GM15510 (cell line): ENCODE data around the gene CABP2.
A peak's percentile ranks its signal among the peaks of the same experiment; 100 is the strongest.

Experiments used
- POLR2A ChIP-seq: IDR thresholded peaks from 3 replicates; pipeline ENCODE4 v1.6.1; 2011; ENCODE audit warnings: borderline replicate concordance; ENCODE audit not compliant: insufficient read length; ENCODE audit errors: extremely low read depth

Gene CABP2

DNA sequence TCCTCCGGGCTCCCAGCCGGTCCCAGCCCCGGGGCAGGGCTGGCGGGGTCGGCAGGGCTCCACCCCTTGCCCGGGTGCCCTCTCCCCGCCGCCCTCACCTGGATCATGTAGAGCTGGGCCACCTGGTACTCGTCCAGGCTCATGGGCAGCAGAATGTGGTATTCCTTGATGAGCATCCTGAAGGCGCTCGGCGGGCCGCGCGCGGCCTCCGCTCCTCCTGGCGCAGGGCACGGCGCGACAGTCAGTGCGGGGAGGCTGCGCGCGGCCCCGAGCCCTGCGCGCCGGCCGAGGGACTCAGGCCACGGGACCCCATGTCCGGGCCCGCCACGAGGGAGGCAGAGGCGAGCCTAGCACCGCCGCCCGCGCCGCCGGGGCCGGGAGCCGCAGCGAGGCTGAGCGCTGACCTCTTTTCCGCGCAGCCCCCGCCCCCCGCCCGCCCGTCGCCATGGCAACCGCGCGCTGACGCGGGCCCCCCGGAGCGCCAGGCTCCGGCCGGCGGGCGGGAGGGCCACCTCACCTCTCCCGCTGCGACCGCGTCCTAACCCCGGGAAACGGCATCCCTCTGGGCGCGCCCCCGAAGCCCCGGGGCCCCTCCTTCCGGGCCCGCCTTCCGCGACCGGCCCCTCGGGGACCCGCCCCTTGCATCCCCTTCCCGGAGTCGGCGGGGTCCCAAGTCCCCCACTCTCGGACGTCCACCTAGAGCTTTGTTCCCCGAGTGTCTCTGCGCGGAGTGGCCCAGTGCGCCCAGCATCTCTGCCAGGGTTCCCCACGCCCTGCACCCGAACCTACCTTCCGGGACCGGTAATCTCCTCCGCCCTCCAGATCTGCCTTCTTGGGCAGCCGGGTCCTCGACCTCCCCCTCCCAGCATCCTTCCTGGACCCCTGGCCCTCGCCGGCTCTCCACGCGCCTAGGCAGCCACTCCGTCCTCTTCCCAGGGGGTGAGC lies 19.0 kb downstream of the CABP2 start:
- TF ChIP-seq POLR2A, result no peak

DNA sequence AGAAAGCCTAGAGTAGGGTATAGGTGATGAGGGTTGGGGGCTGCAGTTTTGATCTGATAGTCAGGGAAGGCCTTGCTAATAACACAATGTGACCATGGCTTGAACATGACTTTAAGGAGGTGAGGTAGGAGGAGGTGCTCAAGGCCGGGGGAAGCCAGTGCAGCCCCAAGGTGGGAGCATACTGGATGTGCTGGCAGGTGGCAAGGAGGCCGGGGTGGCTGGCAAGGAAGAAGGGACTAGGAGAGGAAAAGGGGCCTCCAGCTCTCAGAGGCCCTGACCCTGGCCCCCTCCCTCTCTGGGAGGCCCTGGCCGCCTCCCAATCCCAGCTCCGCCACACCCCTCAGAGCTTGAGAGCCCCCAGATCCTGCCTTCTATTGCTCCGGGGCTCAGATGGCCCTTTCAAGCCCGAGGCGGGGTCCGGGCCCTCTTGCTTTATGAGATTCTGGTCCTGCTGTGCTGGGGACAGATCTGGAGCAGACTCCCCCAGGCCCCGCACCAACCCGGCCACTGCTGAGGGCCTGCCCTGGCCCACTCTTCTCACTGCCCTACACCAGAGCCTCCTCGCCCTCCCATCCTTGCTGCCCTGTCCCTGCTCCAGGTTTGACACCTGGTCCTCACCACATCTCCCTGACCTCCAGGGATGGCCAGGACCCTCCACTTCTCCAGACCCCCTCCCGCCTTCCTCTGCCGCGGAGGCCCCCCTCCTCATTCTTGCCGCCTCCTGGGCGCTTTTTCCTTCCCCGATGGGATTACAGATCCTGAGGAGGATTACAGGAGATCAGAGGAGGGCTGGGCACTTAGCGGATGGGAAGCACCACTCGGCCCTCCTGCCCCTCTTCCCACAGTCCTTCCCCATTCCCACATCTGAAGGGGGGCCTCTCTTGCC lies 19.9 kb downstream of the CABP2 start:
- TF ChIP-seq POLR2A, result no peak

DNA sequence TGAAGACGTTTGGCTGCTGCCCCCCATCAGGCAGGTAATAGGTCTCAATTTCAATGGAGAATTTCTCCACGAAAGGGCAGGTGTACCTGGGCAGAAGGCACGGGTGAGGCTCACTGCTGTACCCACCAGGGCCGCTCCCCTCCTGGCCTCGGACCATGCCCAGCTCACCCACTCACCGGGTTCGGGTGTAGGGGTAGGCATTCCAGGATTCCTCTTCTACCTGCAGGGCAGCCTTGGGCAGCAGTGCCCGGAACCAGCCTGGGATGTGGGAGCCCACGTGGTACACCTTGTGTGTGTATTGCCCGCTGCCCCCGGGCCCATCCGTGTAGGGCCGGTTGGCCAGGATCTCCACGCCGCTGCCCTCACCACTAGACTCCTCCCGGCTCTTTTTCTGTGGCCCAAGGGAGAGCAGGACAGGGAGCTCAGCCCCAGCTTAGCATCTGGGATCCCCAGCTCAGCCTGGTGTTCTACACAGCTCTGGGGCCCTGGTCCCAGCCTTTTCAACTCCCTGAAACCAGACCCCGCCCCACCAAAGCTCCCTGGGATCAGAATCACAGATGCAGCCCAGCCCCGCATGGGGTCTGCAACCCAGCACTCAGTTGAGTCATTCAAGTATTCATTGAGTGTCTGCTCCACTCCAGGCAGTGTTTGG lies 20.8 kb downstream of the CABP2 start:
- TF ChIP-seq POLR2A, result no peak

DNA sequence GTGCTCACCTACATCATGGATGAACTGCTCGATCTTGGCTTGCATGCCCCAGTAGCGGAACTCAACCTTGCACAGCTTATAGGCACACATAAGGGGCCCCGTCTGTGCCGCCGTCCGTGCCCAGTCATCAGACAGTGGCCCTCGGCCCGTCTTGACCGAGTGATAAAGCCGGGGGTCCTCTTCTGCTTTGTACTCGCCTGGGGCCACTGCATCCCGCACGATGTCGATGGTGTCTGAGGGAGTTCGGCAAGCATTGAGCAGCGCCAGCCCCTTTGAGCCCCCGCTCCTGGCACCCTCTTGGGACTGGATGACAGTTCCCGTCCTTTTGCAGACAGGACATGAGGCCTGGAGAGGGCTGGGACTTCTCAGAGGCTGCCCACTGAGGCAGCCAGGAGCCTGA lies 21.4 kb downstream of the CABP2 start:
- no peak for TF ChIP-seq POLR2A

DNA sequence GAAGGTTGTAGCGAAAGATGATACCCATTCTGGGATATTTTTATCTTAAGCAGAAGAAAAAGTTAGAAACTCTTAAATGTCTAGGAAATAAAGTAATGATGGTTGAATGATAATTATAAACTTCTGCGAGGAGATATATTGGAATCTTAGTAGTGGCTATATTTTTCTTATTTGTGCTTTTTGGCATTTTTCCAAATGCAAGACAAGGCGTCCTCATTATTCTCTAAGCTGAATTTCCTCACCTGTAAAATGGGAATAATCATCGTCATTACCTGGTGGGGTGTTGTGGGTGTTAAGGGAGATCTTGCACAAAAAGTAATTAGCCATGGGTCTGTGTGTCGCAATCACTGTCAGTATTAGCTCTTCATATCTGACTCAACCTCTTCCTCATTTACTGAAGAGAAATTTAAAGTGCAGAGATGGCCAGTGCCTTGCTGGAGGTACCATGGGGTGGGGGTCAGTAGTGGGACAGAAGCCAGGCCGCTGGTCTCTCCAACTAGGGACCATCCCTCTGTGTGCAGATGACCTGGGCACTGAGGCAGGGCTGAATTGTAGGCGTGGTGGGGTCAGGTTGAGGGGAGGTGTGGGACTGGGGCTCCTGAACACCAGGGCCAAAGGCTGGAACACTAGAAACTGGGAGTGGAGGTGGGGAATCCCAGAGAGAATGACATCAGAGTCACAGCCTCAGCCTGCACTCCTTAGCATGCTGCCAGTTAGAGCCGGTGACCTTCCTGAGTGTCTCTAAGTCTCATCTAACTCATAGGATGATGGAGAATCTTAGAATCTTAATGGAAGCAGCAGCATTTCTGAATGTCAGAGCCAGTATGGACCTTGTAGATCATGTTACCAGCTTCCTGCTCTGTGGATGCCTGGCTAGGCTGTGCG lies 22.2 kb downstream of the CABP2 start:
- no peak for TF ChIP-seq POLR2A

DNA sequence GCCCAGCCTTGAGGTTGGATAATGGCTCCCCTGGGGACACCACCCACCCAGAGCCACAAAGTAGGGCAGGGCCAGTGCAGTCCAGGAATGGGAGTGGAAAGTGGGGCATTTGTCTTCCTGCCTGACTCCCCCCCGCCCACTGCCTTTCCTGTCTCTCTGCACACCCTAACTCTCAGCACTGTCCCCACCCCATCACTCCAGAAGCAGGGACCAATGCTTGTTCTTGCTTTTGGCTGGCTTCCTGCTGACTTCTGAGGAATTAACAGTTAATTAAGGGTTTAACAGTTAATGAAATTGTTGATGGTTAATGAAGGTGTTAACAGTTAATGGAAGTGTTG lies 22.8 kb downstream of the CABP2 start:
- TF ChIP-seq POLR2A, result peak; percentile 2

DNA sequence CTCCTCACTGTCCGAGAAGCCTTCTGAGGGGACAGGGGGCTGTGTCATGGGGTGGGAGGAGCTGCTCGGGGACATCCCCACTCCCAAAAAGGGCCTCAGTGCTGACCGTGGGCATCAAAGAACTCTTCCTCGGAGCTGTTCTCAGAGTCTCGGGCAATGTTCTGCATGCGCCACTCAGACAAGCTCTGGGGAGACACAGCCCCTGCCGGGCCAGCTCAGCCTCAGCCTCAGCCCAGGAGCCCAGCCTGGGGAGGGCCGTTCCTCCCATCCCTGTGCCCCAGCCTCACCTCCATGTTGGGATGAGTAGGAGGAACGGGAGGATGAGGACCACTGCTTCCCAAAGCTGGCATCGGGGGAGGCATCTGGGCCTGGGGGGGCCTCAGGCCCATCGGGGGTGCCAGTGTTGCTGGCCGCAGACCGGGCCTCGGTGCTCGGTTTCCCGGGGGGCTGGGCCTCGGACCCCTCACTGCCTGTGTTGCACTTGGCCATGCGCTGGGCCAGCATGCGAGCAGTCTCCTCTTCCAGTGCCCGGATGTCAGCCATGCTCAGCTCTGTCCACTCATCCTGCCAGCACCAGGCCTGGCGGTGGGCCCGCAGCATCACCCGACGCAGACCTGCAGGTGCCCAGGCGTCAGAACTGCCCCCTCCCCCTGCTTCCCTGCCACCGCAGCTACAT lies 23.3 kb downstream of the CABP2 start:
- peak; percentile 19 for TF ChIP-seq POLR2A

DNA sequence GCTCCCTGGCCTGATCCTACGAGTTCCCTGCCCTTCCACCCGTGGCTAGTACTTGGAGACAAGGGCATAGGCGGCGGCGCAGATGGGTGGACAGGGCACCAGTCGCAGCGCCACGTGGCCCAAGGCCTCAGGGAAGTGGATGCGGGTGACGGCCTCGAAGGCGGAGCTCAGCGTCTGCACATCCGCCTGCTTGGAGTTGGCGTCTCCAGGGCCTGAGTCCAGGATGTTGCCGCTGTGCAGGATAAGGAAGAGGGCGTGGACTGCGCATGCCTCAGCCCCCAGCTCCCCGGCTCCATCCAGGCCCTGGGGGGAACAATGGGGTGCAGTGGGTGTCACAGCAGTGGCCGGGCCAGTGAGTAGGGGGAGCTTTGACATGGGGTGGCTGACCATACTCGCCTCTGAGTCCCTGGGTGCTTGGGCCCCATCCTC lies 24.7 kb downstream of the CABP2 start:
- TF ChIP-seq POLR2A, result no peak

DNA sequence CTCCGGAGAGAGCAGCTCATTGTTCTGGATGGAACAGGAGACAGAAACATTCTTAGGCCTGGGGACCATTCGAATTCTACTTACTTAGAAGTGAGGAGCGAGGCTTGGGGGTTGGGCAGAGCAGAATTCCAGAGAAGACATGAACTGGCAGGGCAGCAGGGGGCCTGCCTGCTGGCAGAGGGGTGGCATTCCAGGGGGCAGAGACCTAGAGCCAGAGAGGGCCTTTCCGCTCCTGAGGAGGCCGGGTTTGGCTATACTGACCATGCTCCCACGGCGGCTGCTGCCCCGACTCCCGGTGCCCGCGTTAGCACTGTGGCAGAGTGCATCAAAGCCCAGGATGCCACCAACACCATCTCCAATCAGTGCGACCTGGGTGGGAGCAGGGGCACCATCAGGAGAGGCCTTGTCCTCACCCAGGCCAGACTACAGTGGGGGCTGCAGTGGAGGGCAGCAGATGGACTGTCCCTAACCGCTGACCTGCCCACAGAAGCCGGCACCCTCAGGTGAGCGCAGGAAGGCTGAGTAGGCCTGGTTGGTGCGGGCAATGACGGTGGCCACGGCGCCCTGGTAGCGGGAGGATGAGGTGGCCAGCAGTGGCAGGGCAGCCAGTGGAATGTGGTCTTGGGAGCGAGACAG lies 25.5 kb downstream of the CABP2 start:
- TF ChIP-seq POLR2A, result no peak

DNA sequence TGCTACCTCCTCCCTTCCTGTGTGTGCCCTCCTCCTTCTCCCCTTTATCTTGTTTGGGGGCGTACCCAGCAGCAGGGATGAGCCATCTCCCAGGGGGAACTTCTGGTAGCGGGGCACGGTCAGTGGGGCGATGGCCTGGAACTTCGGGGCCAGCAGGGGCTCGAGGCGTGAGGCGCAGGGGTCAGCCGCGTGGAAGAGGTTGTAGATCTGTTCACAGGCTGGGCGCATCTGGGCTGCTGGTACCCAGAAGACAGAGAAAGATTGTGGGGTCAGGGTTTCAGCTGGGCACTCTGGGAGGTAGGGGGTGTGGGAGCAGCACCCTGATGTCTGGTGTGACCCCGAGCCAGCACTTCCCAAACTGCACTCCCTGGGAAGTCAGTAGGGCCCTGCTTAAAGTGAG lies 27.1 kb downstream of the CABP2 start:
- TF ChIP-seq POLR2A, result no peak

DNA sequence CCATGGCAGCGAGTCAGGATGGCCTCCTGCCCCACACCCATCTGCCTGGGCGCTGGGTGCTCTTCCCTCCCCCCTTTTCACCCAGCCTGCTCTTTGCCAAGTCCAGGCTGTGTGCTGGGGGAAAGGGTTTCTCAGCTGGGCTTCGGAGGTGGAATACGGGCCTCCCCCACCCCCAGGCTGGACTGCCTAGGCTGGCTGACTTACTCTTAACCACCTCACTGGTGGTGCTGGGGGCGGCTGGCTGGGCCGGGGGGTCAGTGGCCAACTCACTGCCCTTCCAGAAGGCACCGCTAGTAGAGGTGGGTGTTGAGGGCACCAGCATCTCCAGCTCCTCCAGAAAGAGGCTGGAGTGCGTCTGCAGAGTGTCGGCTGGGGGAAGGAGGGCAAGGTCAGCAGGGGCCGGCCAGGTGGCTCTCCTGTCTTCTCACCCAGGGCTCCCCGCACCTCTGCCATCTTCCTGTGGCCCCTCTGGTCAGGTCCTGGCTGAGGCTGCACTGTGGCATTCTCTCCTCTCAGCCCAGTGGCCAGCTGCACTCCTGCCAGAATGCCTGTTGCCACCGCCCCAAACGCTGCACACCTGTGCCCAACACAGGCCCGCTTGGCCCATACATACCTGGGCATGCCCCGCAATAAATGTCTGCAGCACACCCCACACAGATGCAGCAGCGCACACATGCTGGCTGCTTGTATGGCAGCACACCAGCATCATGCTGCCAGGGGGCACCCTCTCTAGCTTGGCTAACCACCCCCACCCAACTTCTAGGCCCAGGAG lies 27.8 kb downstream of the CABP2 start:
- no peak for TF ChIP-seq POLR2A
